ENCODE measurements around the gene FBRSL1.

DNA sequence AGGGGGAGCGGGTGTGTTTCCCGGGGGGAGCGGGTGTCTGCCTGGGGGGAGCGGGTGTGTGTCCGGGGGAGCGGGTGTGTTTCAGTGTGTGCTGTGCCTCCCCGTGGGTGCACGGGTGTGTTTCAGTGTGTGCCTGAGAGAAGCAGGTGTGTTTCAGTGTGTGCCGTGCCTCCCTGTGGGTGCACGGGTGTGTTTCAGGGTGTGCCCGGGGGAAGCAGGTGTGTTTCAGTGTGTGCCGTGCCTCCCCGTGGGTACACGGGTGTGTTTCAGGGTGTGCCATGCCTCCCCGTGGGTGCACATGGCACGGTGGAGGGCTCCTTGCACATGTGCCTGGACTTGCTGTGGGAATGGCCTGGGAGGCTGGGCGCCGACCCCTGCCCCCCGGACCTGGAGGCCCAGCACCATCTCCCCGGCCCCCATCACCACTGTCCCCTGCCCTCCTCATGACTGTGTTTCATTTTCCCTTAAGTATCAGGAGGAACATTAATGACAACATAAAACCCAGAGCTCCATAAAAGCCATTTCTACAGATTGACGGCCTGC lies 38.7 kb downstream of the FBRSL1 start:
- no peak for TF ChIP-seq EZH2 (IDR thresholded peaks at IDR 0.05; ENCODE audit: insufficient read depth, low read length)
- TF ChIP-seq, protein P1, sequence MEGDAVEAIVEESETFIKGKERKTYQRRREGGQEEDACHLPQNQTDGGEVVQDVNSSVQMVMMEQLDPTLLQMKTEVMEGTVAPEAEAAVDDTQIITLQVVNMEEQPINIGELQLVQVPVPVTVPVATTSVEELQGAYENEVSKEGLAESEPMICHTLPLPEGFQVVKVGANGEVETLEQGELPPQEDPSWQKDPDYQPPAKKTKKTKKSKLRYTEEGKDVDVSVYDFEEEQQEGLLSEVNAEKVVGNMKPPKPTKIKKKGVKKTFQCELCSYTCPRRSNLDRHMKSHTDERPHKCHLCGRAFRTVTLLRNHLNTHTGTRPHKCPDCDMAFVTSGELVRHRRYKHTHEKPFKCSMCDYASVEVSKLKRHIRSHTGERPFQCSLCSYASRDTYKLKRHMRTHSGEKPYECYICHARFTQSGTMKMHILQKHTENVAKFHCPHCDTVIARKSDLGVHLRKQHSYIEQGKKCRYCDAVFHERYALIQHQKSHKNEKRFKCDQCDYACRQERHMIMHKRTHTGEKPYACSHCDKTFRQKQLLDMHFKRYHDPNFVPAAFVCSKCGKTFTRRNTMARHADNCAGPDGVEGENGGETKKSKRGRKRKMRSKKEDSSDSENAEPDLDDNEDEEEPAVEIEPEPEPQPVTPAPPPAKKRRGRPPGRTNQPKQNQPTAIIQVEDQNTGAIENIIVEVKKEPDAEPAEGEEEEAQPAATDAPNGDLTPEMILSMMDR (IDR thresholded peaks at IDR 0.05; ENCODE audit: insufficient read depth, low read depth, low read length) = no peak

Measured in astrocyte (in vitro differentiated cells and primary cell).